Measurements from ENCODE around the gene CDH11. TPM values are rescaled to one million over a fixed set of nuclear protein-coding genes. Genes with fewer than 3 reads are reported as not detected.

The CDH11 gene
- total and polyA plus RNA-seq, 4 donors: 0.72 to 5.3 (median 1.9) TPM

GRCh38 chr16:65049679-65050078, 72.2 kb downstream of the CDH11 start:
- Histone ChIP-seq H3K9ac (ENCODE audit: low read depth in 1 of 2, low read length in 2 of 2) (no peak overlapping the region), H3K9me3 (ENCODE audit: control insufficient read depth in 4 of 4, low read length in 3 of 4) (peaks cover 0 to 3% (median 0%) of the 10 kb centered on the region in 4 donors), H3K27ac (ENCODE audit: low read depth in 1 of 2, low read length in 2 of 2) (no peak overlapping the region), H3K4me3 (ENCODE audit: low read depth in 1 of 3, low read length in 3 of 3) (no peak overlapping the region), H3K27me3 (ENCODE audit: control insufficient read depth in 4 of 4, insufficient read depth in 4 of 4, low read length in 3 of 4) (no peaks in the 10 kb centered on the region), H3K36me3 (ENCODE audit: control insufficient read depth in 4 of 4, insufficient read depth in 3 of 4, low read depth in 1 of 4, low read length in 3 of 4) (no peaks in the 10 kb centered on the region), H3K4me1 (ENCODE audit: control insufficient read depth in 4 of 4, insufficient read depth in 4 of 4, low read length in 3 of 4) (no peaks in the 10 kb centered on the region)
- WGBS: 51% methylated on average over 3 of the region's 3 CpGs
- TF ChIP-seq JUND (IDR thresholded peaks at IDR 0.05) (no peak), NR2F2 (IDR thresholded peaks at IDR 0.05) (no peak), GABPA (IDR thresholded peaks at IDR 0.05 in 1 of 2, conservative IDR thresholded peaks at IDR 0.05 in 1 of 2) (no peak), RAD21 (IDR thresholded peaks at IDR 0.05) (no peak), EGR1 (IDR thresholded peaks at IDR 0.05; ENCODE audit: low read depth in 2 of 2) (no peak), ZBTB33 (IDR thresholded peaks at IDR 0.05) (no peak), SP1 (IDR thresholded peaks at IDR 0.05) (no peak), RXRA (IDR thresholded peaks at IDR 0.05) (no peak), FOXA1 (IDR thresholded peaks at IDR 0.05) (no peak), HNF4G (IDR thresholded peaks at IDR 0.05) (no peak), HNF4A (conservative IDR thresholded peaks at IDR 0.05) (no peak), TAF1 (conservative IDR thresholded peaks at IDR 0.05) (no peak), YY1 (IDR thresholded peaks at IDR 0.05) (no peak), FOXA2 (IDR thresholded peaks at IDR 0.05) (no peak)
- TF ChIP-seq, protein P1, sequence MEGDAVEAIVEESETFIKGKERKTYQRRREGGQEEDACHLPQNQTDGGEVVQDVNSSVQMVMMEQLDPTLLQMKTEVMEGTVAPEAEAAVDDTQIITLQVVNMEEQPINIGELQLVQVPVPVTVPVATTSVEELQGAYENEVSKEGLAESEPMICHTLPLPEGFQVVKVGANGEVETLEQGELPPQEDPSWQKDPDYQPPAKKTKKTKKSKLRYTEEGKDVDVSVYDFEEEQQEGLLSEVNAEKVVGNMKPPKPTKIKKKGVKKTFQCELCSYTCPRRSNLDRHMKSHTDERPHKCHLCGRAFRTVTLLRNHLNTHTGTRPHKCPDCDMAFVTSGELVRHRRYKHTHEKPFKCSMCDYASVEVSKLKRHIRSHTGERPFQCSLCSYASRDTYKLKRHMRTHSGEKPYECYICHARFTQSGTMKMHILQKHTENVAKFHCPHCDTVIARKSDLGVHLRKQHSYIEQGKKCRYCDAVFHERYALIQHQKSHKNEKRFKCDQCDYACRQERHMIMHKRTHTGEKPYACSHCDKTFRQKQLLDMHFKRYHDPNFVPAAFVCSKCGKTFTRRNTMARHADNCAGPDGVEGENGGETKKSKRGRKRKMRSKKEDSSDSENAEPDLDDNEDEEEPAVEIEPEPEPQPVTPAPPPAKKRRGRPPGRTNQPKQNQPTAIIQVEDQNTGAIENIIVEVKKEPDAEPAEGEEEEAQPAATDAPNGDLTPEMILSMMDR (IDR thresholded peaks at IDR 0.05; ENCODE audit: low read depth, low read length, missing input control): no peak
- TF ChIP-seq, protein P2, sequence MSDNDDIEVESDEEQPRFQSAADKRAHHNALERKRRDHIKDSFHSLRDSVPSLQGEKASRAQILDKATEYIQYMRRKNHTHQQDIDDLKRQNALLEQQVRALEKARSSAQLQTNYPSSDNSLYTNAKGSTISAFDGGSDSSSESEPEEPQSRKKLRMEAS (IDR thresholded peaks at IDR 0.05): no peak
- TF ChIP-seq, protein P3, sequence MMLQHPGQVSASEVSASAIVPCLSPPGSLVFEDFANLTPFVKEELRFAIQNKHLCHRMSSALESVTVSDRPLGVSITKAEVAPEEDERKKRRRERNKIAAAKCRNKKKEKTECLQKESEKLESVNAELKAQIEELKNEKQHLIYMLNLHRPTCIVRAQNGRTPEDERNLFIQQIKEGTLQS (IDR thresholded peaks at IDR 0.05): no peak
- TF ChIP-seq, protein P4, sequence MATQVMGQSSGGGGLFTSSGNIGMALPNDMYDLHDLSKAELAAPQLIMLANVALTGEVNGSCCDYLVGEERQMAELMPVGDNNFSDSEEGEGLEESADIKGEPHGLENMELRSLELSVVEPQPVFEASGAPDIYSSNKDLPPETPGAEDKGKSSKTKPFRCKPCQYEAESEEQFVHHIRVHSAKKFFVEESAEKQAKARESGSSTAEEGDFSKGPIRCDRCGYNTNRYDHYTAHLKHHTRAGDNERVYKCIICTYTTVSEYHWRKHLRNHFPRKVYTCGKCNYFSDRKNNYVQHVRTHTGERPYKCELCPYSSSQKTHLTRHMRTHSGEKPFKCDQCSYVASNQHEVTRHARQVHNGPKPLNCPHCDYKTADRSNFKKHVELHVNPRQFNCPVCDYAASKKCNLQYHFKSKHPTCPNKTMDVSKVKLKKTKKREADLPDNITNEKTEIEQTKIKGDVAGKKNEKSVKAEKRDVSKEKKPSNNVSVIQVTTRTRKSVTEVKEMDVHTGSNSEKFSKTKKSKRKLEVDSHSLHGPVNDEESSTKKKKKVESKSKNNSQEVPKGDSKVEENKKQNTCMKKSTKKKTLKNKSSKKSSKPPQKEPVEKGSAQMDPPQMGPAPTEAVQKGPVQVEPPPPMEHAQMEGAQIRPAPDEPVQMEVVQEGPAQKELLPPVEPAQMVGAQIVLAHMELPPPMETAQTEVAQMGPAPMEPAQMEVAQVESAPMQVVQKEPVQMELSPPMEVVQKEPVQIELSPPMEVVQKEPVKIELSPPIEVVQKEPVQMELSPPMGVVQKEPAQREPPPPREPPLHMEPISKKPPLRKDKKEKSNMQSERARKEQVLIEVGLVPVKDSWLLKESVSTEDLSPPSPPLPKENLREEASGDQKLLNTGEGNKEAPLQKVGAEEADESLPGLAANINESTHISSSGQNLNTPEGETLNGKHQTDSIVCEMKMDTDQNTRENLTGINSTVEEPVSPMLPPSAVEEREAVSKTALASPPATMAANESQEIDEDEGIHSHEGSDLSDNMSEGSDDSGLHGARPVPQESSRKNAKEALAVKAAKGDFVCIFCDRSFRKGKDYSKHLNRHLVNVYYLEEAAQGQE (IDR thresholded peaks at IDR 0.05): no peak
- no peak for DNase-seq (ENCODE audit: low spot score)

Data from liver (tissue), 9 donors.